HEK293 (cell line): ENCODE data around the gene RPS19BP1.

Experiments used
- ELK4 ChIP-seq: IDR thresholded peaks from 2 replicates; pipeline ENCODE4 v1.6.1; 2011; ENCODE audit warnings: mild to moderate bottlenecking, low read depth, low read length, borderline replicate concordance
- HIC1 ChIP-seq: fragments of 450-650 bp; formaldehyde crosslinking; IDR thresholded peaks from 2 replicates; pipeline ENCODE4 v1.5.1; 2016; ENCODE audit warnings: missing biosample characterization, missing genetic modification characterization
- KLF17 ChIP-seq: fragments of 450-650 bp; formaldehyde crosslinking; IDR thresholded peaks from 2 replicates; pipeline ENCODE4 v1.5.1; 2016; ENCODE audit warnings: missing biosample characterization, missing genetic modification characterization
- MEIS1 ChIP-seq: sonication (generic); formaldehyde crosslinking; IDR thresholded peaks from 2 replicates; pipeline ENCODE4 v1.8.1; 2022; ENCODE audit warnings: missing genetic modification reagents, mild to moderate bottlenecking, borderline replicate concordance
- OSR2 ChIP-seq: fragments of 450-650 bp; formaldehyde crosslinking; IDR thresholded peaks from 2 replicates; pipeline ENCODE4 v1.5.1; 2016; ENCODE audit warnings: missing biosample characterization, missing genetic modification characterization
- SP3 ChIP-seq: fragments of 450-650 bp; formaldehyde crosslinking; IDR thresholded peaks from 2 replicates; pipeline ENCODE4 v1.5.1; 2016; ENCODE audit warnings: missing biosample characterization, missing genetic modification characterization
- ZBTB17 ChIP-seq: fragments of 450-650 bp; formaldehyde crosslinking; IDR thresholded peaks from 2 replicates; pipeline ENCODE4 v1.5.1; 2016; ENCODE audit warnings: missing biosample characterization, missing genetic modification characterization
- ZBTB7A ChIP-seq: fragments of 450-650 bp; formaldehyde crosslinking; IDR thresholded peaks from 2 replicates; pipeline ENCODE4 v1.5.1; 2016; ENCODE audit warnings: low read depth, missing biosample characterization, missing genetic modification characterization
- ZBTB8A ChIP-seq: fragments of 450-650 bp; formaldehyde crosslinking; IDR thresholded peaks from 2 replicates; pipeline ENCODE4 v1.5.1; 2016; ENCODE audit warnings: missing biosample characterization, missing genetic modification characterization
- ZNF174 ChIP-seq: fragments of 450-650 bp; formaldehyde crosslinking; IDR thresholded peaks from 2 replicates; pipeline ENCODE4 v1.5.0; 2017; ENCODE audit warnings: missing biosample characterization, mild to moderate bottlenecking, missing genetic modification characterization
- ZNF202 ChIP-seq: fragments of 450-650 bp; formaldehyde crosslinking; IDR thresholded peaks from 2 replicates; pipeline ENCODE4 v1.5.1; 2016; ENCODE audit warnings: missing biosample characterization, missing genetic modification characterization, borderline replicate concordance
- ZNF394 ChIP-seq: fragments of 450-650 bp; formaldehyde crosslinking; IDR thresholded peaks from 2 replicates; pipeline ENCODE4 v1.5.1; 2016; ENCODE audit warnings: missing biosample characterization, missing genetic modification characterization, mild to moderate bottlenecking, moderate library complexity, borderline replicate concordance
- ZNF398 ChIP-seq: fragments of 450-650 bp; formaldehyde crosslinking; IDR thresholded peaks from 2 replicates; pipeline ENCODE4 v1.5.1; 2017; ENCODE audit warnings: missing biosample characterization, missing genetic modification characterization
- ZNF404 ChIP-seq: fragments of 450-650 bp; formaldehyde crosslinking; IDR thresholded peaks from 2 replicates; pipeline ENCODE4 v1.5.1; 2017; ENCODE audit warnings: missing biosample characterization, missing genetic modification characterization
- ZNF423 ChIP-seq: fragments of 450-650 bp; formaldehyde crosslinking; IDR thresholded peaks from 2 replicates; pipeline ENCODE4 v1.5.1; 2016; ENCODE audit warnings: missing biosample characterization, missing genetic modification characterization
- ZNF513 ChIP-seq: fragments of 450-650 bp; IDR thresholded peaks from 2 replicates; pipeline ENCODE4 v1.5.1; 2018; ENCODE audit warnings: missing biosample characterization, missing genetic modification characterization
- ZNF544 ChIP-seq: fragments of 450-650 bp; formaldehyde crosslinking; IDR thresholded peaks from 2 replicates; pipeline ENCODE4 v1.5.0; 2017; ENCODE audit warnings: missing biosample characterization, missing genetic modification characterization
- ZNF629 ChIP-seq: fragments of 450-650 bp; formaldehyde crosslinking; IDR thresholded peaks from 2 replicates; pipeline ENCODE4 v1.5.1; 2017; ENCODE audit warnings: missing biosample characterization, missing genetic modification characterization
- ZNF654 ChIP-seq: fragments of 450-650 bp; formaldehyde crosslinking; IDR thresholded peaks from 2 replicates; pipeline ENCODE4 v1.5.1; 2016; ENCODE audit warnings: low read depth, missing biosample characterization, missing genetic modification characterization
- ZNF768 ChIP-seq: fragments of 450-650 bp; formaldehyde crosslinking; IDR thresholded peaks from 2 replicates; pipeline ENCODE4 v1.5.1; 2018; ENCODE audit warnings: missing biosample characterization, mild to moderate bottlenecking, missing genetic modification characterization
- ZNF791 ChIP-seq: fragments of 450-650 bp; formaldehyde crosslinking; IDR thresholded peaks from 2 replicates; pipeline ENCODE4 v1.5.1; 2016; ENCODE audit warnings: missing biosample characterization, missing genetic modification characterization
- TF ChIP-seq, protein P1 (sequence below): fragments of 450-650 bp; formaldehyde crosslinking; IDR thresholded peaks from 2 replicates; pipeline ENCODE4 v1.5.1; 2017; ENCODE audit warnings: missing biosample characterization, missing genetic modification characterization
- TF ChIP-seq, protein P2 (sequence below): fragments of 450-650 bp; formaldehyde crosslinking; IDR thresholded peaks from 2 replicates; pipeline ENCODE4 v1.5.1; 2016; ENCODE audit warnings: missing biosample characterization, missing genetic modification characterization
- TF ChIP-seq, protein P3 (sequence below): fragments of 450-650 bp; formaldehyde crosslinking; IDR thresholded peaks from 2 replicates; pipeline ENCODE4 v1.5.1; 2016; ENCODE audit warnings: missing biosample characterization, missing genetic modification characterization
- TF ChIP-seq, protein P4 (sequence below): fragments of 450-650 bp; formaldehyde crosslinking; IDR thresholded peaks from 2 replicates; pipeline ENCODE4 v1.5.1; 2016; ENCODE audit warnings: missing biosample characterization, missing genetic modification characterization

RPS19BP1 gene

DNA sequence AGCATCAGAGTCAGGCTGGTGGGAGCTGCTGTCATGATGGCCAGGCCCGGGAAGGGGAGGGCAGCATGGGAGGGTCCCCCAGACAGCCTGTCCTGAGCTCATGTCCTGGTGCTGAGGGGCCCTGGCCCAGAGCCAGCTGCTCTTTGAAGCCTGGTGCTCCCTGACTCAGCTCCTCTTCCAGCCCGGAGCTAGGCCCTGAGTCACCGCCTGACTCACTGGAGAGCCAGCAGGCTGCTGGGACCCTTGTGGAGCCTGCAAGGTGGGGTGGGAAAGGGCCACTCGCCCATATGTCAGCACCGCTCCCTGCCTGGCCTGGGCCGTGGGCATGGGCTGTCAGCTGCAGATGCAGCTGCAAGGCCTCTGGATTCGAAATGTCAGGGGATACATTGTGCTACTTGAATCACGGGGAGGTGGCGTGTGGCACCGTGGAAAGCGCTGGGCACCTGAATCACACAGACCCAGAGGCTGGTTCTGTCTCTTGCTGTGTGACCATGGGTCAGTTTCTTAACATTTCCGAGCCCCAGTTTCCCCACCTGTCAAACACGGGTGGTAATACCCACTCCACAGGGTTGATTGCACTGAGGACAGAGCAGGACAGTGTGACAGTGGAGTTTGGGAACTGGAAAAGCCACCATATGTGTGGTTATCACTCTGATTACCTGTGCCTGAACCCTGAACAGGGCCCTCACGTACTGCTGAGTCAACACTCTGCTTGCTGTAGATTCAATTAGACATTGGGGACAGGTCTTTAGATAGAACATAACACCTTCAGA is 42.4 kb upstream of the RPS19BP1 start (continued):
- TF ChIP-seq, protein P1, sequence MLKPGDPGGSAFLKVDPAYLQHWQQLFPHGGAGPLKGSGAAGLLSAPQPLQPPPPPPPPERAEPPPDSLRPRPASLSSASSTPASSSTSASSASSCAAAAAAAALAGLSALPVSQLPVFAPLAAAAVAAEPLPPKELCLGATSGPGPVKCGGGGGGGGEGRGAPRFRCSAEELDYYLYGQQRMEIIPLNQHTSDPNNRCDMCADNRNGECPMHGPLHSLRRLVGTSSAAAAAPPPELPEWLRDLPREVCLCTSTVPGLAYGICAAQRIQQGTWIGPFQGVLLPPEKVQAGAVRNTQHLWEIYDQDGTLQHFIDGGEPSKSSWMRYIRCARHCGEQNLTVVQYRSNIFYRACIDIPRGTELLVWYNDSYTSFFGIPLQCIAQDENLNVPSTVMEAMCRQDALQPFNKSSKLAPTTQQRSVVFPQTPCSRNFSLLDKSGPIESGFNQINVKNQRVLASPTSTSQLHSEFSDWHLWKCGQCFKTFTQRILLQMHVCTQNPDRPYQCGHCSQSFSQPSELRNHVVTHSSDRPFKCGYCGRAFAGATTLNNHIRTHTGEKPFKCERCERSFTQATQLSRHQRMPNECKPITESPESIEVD (tag by site-specific recombination), result no peak
- no peak for TF ChIP-seq ZNF423 (tag by site-specific recombination)
- peak; percentile 35; the same call in 1 of the 2 replicates for TF ChIP-seq ZNF398 (tag by site-specific recombination)
- no peak for TF ChIP-seq ZNF791 (tag by site-specific recombination)
- TF ChIP-seq ZBTB17 (tag by site-specific recombination), result no peak
- 0 out of 2 replicates have a peak, but pooled peaks have one; percentile 23 for TF ChIP-seq HIC1
- TF ChIP-seq ZNF394 (tag by site-specific recombination), result peak; percentile 78; the same call in 1 of the 2 replicates
- TF ChIP-seq ZNF174, result no peak
- TF ChIP-seq OSR2 (tag by site-specific recombination), result no peak
- TF ChIP-seq ZBTB7A (tag by site-specific recombination), result no peak
- no peak for TF ChIP-seq ZNF654 (tag by site-specific recombination)
- TF ChIP-seq ZNF513 (tag by site-specific recombination), result no peak
- TF ChIP-seq ZNF404 (tag by site-specific recombination), result no peak
- TF ChIP-seq ZBTB8A (tag by site-specific recombination), result no peak
- TF ChIP-seq ZNF202 (tag by site-specific recombination), result no peak
- TF ChIP-seq ELK4, result no peak
- TF ChIP-seq ZNF768, result no peak
- TF ChIP-seq ZNF629, result no peak
- TF ChIP-seq, protein P2, sequence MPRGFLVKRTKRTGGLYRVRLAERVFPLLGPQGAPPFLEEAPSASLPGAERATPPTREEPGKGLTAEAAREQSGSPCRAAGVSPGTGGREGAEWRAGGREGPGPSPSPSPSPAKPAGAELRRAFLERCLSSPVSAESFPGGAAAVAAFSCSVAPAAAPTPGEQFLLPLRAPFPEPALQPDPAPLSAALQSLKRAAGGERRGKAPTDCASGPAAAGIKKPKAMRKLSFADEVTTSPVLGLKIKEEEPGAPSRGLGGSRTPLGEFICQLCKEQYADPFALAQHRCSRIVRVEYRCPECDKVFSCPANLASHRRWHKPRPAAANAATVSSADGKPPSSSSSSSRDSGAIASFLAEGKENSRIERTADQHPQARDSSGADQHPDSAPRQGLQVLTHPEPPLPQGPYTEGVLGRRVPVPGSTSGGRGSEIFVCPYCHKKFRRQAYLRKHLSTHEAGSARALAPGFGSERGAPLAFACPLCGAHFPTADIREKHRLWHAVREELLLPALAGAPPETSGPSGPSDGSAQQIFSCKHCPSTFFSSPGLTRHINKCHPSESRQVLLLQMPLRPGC (tag by site-specific recombination), result no peak
- TF ChIP-seq ZNF544 (tag by site-specific recombination), result no peak
- TF ChIP-seq SP3, result no peak
- TF ChIP-seq KLF17, result peak; percentile 89
- TF ChIP-seq, protein P3, sequence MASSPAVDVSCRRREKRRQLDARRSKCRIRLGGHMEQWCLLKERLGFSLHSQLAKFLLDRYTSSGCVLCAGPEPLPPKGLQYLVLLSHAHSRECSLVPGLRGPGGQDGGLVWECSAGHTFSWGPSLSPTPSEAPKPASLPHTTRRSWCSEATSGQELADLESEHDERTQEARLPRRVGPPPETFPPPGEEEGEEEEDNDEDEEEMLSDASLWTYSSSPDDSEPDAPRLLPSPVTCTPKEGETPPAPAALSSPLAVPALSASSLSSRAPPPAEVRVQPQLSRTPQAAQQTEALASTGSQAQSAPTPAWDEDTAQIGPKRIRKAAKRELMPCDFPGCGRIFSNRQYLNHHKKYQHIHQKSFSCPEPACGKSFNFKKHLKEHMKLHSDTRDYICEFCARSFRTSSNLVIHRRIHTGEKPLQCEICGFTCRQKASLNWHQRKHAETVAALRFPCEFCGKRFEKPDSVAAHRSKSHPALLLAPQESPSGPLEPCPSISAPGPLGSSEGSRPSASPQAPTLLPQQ (tag by site-specific recombination), result peak; percentile 19; the same call in 1 of the 2 replicates
- TF ChIP-seq, protein P4, sequence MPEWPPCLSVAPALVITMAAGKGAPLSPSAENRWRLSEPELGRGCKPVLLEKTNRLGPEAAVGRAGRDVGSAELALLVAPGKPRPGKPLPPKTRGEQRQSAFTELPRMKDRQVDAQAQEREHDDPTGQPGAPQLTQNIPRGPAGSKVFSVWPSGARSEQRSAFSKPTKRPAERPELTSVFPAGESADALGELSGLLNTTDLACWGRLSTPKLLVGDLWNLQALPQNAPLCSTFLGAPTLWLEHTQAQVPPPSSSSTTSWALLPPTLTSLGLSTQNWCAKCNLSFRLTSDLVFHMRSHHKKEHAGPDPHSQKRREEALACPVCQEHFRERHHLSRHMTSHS (tag by site-specific recombination), result no peak
- no peak for TF ChIP-seq MEIS1 (CRISPR knock-in tag)
